Stomach smooth muscle (tissue), 2 donors: Measurements from ENCODE around the gene FRMD1.

Experiments
- H3K27ac ChIP-seq: one replicate; pipeline ENCODE4 v1.7.0; 2013; ENCODE audit warnings: mild to moderate bottlenecking, low read length, inconsistent platforms
- H3K27me3 ChIP-seq, 2 donors: one replicate each; pipeline ENCODE4 v1.7.0; 2013; ENCODE audit warnings: low read length in 2 of 2; ENCODE audit not compliant: insufficient read depth in 2 of 2, control insufficient read depth in 1 of 2
- H3K36me3 ChIP-seq, 2 donors: one replicate each; pipeline ENCODE4 v1.7.0; 2013; ENCODE audit warnings: low read length in 2 of 2; ENCODE audit not compliant: control insufficient read depth in 2 of 2, insufficient read depth in 2 of 2
- H3K4me1 ChIP-seq: one replicate; pipeline ENCODE4 v1.7.0; 2013; ENCODE audit warnings: low read length; ENCODE audit not compliant: control insufficient read depth, insufficient read depth
- H3K4me3 ChIP-seq, 2 donors: one replicate each; pipeline ENCODE4 v1.7.0; 2013; ENCODE audit warnings: low read length in 2 of 2
- H3K9ac ChIP-seq, 2 donors: one replicate each; pipeline ENCODE4 v1.7.0; 2013; ENCODE audit warnings: low read length in 2 of 2, mild to moderate bottlenecking in 1 of 2
- H3K9me3 ChIP-seq, 2 donors: one replicate each; pipeline ENCODE4 v1.7.0; 2013; ENCODE audit warnings: low read length in 2 of 2; ENCODE audit not compliant: control insufficient read depth in 2 of 2
- donor health status: healthy.
- donor health status: Pancreatic carcinoma.

The FRMD1 gene

DNA sequence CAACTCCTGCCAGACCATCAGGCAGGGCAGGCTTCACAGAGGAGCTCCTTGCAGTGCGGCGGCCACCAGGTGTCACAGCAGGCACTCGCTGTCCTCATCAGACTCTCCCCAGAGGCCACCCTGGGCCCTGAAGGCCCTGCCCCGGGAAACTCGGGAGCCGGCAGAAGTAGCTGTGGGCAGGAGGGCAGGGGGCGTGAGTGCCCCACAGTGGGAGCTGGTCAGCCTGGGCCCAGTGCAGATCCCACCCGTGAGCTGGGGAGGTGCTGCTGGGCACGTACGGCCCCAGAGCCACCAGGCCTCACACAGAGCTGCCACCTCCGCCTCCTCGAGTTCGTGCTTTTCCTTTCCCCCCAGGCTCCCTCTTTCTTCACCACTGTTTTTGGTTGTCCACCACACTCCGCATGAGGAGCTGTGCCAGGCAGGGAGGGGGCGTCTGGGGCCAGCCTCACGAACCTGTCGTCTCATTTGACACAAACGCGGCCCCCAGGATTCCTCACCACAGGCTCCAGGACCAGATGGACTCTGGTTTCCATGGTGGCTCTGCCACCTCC is 33.8 kb downstream of the FRMD1 start:
- Histone ChIP-seq H3K4me3 (no peak overlapping the region), H3K27ac (no peak overlapping the region), H3K36me3 (no peaks in the 10 kb centered on the region)

DNA sequence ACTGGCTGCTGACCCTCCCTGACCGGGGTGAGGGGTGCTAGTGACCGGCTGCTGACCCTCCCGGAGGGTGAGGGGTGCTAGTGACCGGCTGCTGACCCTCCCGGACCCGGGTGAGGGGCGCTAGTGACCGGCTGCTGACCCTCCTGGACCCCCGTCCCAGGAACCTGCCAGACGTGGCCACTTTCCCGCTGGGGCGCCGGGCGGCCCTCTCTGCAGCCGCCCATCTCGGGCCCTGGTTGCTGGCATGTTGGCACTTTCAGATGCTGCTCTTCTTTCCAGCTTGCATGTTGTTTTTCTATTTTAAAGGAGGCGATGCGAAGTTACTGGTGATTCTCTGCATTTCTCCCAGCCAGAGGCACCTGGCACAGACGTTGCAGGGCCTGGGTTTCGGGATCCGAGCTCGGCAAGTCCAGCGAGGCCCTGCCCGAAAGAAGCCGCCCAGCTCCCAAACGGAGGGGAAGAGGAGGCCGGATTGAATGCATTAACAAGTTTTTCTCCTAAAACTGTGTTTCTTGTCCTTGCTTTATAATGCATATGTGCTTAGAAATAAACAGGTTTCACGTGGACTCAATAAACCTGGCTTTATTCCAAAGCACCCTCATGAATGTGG is 34.4 kb downstream of the FRMD1 start:
- peaks cover 0 to 12% of the 10 kb centered on the region in 2 donors for H3K9me3 ChIP-seq
- H3K27me3 ChIP-seq, result no peaks in the 10 kb centered on the region
- no peak overlapping the region for H3K9ac ChIP-seq
- no peaks in the 10 kb centered on the region for H3K36me3 ChIP-seq
- no peak overlapping the region for H3K4me3 ChIP-seq
- no peak overlapping the region for H3K27ac ChIP-seq
- H3K4me1 ChIP-seq, result no peaks in the 10 kb centered on the region

More for the DNA sequence above, 33.8 kb downstream of the FRMD1 start:
- H3K27me3 ChIP-seq, result no peaks in the 10 kb centered on the region
- peaks cover 0 to 6% of the 10 kb centered on the region in 2 donors for H3K9me3 ChIP-seq
- no peak overlapping the region for H3K9ac ChIP-seq
- no peaks in the 10 kb centered on the region for H3K4me1 ChIP-seq

DNA sequence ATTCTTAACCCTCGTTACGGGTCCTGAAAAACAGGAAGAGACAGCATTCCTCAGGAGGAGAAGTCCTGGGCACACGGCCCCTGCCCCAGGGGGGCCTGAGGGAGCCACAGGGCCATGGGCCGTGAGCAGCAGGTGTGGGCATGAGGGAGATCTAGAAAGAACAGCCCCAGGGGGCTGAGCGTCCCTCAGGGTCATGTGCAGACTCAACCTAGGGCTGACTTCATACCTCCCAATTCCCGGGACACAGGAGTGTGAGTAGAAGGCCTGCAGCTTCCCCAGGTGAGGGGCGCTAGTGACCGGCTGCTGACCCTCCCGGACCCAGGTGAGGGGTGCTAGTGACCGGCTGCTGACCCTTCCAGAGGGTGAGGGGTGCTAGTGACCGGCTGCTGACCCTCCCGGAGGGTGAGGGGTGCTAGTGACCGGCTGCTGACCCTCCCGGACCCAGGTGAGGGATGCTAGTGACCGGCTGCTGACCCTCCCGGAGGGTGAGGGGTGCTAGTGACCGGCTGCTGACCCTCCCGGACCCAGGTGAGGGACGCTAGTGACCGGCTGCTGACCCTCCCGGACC is 35.1 kb downstream of the FRMD1 start:
- Histone ChIP-seq H3K36me3 (no peaks in the 10 kb centered on the region), H3K4me3 (no peak overlapping the region), H3K9ac (no peak overlapping the region), H3K27ac (no peak overlapping the region), H3K9me3 (peaks cover 0 to 17% of the 10 kb centered on the region in 2 donors), H3K4me1 (no peaks in the 10 kb centered on the region), H3K27me3 (no peaks in the 10 kb centered on the region)

DNA sequence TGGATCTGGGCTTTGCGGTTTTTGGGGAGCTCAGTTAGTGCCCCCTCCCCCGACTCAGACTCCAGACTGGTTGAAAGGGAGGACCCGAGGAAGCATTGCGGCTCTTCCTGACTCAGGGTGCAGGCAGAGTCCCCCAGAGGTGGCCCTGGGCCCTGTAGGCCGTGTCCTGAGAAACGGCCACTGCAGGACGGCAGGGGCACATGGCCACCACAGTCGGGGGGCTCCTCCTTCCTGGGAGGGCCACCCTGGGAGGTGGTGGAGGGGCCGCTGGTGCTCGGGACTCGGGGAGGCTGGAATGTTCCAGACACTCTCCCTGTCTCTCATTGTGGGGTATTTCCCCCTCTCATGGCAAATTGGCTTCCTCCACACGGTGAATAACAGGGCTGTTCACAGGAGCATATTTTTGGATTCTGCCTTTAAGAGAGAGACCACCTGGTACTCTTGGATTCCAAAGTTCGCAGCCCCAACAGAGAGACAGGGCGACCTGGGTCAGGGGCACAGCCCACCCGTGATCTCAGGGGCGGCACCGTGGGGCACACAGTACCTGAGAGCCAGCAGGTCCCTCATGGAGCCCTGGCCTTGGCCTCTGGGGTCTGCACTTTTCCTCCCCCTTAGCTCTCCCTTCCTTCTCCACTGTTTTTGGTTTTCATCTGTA is 35.7 kb downstream of the FRMD1 start:
- Histone ChIP-seq H3K27ac (no peak overlapping the region), H3K4me1 (no peaks in the 10 kb centered on the region), H3K27me3 (no peaks in the 10 kb centered on the region), H3K9ac (no peak overlapping the region), H3K9me3 (peaks cover 0 to 17% of the 10 kb centered on the region in 2 donors), H3K36me3 (no peaks in the 10 kb centered on the region), H3K4me3 (no peak overlapping the region)

DNA sequence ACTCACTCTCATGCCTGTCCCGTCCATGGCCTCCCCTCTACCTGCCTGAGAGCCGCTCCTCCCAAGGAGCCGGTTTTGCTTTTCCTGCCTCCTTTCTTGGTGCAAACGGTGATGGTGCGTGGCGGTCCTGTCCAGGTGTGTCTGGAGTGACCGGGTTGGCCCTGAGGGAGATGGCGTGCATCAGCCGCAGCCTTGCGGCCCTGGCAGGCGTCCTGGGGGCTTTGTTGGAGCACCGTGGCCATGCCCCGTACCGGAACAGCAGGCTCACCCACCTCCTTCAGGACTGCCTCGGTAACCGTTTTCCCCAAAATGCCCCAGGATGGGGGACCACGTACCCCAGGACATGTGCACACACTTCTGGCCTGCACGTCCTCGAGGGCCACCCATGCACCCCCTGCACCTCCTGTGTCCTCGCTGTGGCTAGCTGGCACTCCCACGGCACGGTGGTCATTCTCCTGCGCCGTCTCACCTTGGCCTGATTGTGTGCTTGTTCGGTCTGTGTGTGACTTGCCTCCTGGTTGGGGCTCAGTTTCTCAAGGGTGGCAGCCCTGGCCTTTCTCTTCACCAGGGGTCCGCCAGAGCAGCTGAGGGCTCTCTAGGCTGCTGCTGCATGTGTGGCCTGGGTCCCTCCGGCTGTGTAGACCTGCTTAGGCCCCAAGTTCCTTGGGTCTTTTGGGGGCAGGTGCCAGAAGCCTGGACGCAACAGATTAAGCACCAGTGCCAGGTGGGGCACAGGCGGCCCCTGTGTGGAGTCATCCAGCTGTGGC is 36.4 kb downstream of the FRMD1 start:
- Histone ChIP-seq H3K4me3 (no peak overlapping the region), H3K9me3 (peaks cover 0 to 17% of the 10 kb centered on the region in 2 donors), H3K36me3 (no peaks in the 10 kb centered on the region), H3K27me3 (no peaks in the 10 kb centered on the region), H3K9ac (no peak overlapping the region), H3K27ac (no peak overlapping the region), H3K4me1 (no peaks in the 10 kb centered on the region)

DNA sequence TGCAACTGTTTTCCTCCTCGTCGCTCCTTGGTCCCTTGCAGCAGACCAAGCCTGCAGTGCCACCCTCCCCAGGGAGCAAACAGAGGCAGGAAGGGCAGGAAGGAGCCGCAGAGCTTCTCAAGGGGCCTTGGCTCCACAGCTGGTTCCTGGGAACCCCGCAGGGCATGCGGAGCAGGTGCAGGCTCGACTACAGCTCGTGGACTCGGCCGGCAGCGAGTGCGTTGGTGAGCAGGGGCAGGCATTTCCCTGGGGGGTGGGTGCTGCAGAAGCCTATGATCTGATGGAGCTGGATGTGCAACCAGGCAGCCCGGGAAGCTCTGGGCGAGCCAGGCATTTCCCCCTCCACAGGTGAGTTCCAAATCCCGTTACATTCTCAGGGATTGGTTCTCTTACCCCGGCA is 37.1 kb downstream of the FRMD1 start:
- Histone ChIP-seq H3K9me3 (peaks cover 0 to 17% of the 10 kb centered on the region in 2 donors), H3K4me3 (no peak overlapping the region), H3K36me3 (no peaks in the 10 kb centered on the region), H3K27me3 (no peaks in the 10 kb centered on the region), H3K4me1 (no peaks in the 10 kb centered on the region), H3K9ac (no peak overlapping the region), H3K27ac (no peak overlapping the region)

DNA sequence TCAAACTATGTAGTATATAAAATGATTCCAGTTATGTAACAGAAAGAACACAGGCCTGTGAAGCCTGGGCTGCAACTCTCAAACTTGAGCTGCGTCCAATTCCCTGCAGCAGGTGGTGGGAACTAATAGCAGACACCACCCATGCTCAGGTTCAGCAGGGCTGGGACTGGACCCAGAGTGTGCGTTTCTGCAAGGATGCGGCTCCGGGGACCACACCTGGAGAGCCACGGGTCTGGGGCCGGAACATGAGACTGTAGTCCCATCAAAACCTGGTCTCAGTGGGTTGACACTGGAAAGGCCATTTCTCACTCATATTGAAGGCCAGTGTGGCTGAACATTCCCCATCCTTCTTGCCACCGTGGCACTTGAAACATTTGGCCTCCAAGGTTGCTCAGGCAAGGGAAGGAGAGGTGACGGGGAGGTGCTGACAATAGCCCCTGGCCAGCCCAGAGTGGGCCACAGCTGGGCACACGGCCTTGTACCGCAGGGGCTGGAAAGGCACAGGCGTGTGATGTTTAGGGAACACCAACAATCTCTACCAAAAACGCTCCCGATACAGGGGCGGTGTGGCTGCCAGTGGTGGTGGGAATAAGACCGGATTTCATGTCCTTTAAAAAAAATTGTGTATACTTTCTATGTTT is 38.0 kb downstream of the FRMD1 start:
- peaks cover 0 to 17% of the 10 kb centered on the region in 2 donors for H3K9me3 ChIP-seq
- H3K9ac ChIP-seq, result no peak overlapping the region
- H3K4me3 ChIP-seq, result no peak overlapping the region
- H3K36me3 ChIP-seq, result no peaks in the 10 kb centered on the region
- no peaks in the 10 kb centered on the region for H3K27me3 ChIP-seq
- peaks cover 1% of the 10 kb centered on the region for H3K4me1 ChIP-seq
- no peak overlapping the region for H3K27ac ChIP-seq

DNA sequence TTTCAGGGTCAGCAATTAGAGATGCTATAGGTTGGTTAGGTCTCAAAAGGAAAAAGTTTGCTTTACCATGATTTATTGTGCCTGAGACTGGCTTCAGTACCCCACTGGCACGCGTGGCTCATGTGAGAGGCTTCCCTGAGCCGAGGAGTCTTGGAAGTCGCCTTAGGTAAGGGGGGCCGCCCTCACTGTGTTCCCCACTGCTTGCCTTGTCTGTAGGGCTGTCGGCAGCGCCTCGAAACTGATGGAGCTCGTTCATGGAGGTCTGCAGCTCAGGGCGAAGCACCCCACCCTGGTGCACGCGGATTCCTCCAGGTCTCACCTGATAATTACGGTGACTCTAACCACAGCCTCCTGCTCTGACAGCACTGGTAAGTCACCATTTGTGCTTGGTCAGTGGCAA is 39.2 kb downstream of the FRMD1 start:
- H3K9ac ChIP-seq, result no peak overlapping the region

DNA sequence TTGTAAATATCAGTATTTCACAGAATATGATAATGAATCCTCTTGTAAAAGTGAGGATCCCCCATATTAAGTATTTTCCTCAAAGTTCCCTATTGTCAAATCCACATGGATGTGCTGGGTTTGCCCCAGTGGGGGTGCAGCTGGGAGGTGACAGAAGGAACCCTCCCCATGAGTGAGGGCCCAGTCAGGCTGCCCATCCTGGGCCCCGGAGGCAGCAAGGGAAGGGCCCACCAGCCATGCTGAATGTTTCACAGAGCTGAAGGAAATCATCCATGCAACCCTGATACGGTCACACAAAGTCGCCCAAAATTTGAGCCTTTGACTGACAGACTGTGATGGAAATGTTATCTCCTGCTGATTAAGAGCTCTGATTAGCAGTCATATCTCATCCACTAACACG is 39.7 kb downstream of the FRMD1 start:
- H3K27me3 ChIP-seq, result no peaks in the 10 kb centered on the region
- H3K4me1 ChIP-seq, result peaks cover 8% of the 10 kb centered on the region
- H3K27ac ChIP-seq, result no peak overlapping the region
- no peak overlapping the region for H3K4me3 ChIP-seq
- H3K9me3 ChIP-seq, result peaks cover 0 to 17% of the 10 kb centered on the region in 2 donors
- H3K36me3 ChIP-seq, result no peaks in the 10 kb centered on the region
- no peak overlapping the region for H3K9ac ChIP-seq

More for the DNA sequence above, 39.2 kb downstream of the FRMD1 start:
- Histone ChIP-seq H3K36me3 (no peaks in the 10 kb centered on the region), H3K27me3 (no peaks in the 10 kb centered on the region), H3K27ac (no peak overlapping the region), H3K4me3 (no peak overlapping the region), H3K9me3 (peaks cover 0 to 17% of the 10 kb centered on the region in 2 donors), H3K4me1 (peaks cover 8% of the 10 kb centered on the region)

DNA sequence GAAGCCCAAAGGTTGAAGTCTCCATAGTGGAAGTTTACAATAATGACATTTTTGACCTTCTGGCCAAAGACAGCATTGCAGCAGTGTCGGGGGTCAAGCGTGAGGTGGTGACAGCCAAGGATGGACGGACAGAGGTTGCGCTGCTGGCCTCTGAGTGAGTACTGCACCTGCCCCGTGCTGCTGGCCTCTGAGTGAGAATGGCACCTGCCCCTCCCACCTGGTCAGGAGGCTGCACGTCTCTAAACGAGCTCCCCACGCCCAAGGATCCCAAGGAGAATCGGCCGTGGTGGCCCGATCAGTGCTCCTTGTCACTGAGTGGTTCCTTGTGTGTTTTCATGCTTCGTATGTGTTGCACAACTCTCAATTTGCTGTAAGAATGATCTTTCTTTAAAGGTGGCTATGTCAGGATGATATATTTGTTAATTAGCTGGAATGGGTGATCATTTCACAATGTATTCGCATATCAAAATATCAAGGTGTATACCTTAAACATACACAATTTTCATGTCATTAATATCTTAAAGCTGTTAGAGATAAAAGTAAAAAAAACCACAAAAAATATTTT is 40.4 kb downstream of the FRMD1 start:
- no peak overlapping the region for H3K27ac ChIP-seq
- no peak overlapping the region for H3K9ac ChIP-seq
- no peaks in the 10 kb centered on the region for H3K36me3 ChIP-seq
- peaks cover 0 to 17% of the 10 kb centered on the region in 2 donors for H3K9me3 ChIP-seq
- H3K27me3 ChIP-seq, result no peaks in the 10 kb centered on the region
- peaks cover 8% of the 10 kb centered on the region for H3K4me1 ChIP-seq
- H3K4me3 ChIP-seq, result no peak overlapping the region
